Gastroesophageal sphincter (tissue), 3 donors: ENCODE data around the gene WWTR1.

Experiments
- POLR2A ChIP-seq, 2 donors: fragments of 450-650 bp; IDR thresholded peaks; one replicate each; pipeline ENCODE4 v1.6.1; 2017; ENCODE audit warnings: antibody characterized with exemption in 2 of 2, mild to moderate bottlenecking in 2 of 2, moderate library complexity in 1 of 2
- POLR2AphosphoS5 ChIP-seq: sonication (generic); formaldehyde crosslinking; IDR thresholded peaks from one replicate; pipeline ENCODE4 v1.6.1; 2017; ENCODE audit warnings: antibody characterized with exemption
- TF ChIP-seq, protein P1 (sequence below), 4 experiments: fragments of 200-600 bp in 2 of 4; fragments of 450-650 bp in 2 of 4; sonication (generic) in 1 of 4; IDR thresholded peaks; one replicate each; pipeline ENCODE4 v1.5.1; 2017 to 2019; ENCODE audit warnings: antibody characterized with exemption in 4 of 4, mild to moderate bottlenecking in 2 of 4, moderate library complexity in 2 of 4

DNA sequence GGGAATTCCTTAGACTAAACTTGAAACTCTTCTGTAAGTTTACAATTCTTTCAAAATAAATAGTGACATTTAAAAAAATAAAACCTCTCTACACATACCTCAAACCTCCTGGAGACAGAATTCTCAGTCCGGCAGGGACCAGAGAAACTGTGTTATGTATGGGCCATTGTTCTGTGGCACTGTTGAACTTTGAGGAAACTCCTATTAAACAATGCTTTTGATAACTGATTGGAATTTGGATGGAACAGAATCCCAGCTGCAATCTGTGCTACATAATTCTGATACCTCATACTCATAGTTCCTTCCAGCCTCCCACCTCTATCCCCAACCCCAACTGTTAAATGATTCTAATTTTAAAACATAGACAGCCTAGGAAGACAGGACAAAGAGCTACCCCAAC is 98.3 kb downstream of the WWTR1 start:
- TF ChIP-seq, protein P1, sequence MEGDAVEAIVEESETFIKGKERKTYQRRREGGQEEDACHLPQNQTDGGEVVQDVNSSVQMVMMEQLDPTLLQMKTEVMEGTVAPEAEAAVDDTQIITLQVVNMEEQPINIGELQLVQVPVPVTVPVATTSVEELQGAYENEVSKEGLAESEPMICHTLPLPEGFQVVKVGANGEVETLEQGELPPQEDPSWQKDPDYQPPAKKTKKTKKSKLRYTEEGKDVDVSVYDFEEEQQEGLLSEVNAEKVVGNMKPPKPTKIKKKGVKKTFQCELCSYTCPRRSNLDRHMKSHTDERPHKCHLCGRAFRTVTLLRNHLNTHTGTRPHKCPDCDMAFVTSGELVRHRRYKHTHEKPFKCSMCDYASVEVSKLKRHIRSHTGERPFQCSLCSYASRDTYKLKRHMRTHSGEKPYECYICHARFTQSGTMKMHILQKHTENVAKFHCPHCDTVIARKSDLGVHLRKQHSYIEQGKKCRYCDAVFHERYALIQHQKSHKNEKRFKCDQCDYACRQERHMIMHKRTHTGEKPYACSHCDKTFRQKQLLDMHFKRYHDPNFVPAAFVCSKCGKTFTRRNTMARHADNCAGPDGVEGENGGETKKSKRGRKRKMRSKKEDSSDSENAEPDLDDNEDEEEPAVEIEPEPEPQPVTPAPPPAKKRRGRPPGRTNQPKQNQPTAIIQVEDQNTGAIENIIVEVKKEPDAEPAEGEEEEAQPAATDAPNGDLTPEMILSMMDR (IDR thresholded peaks at IDR 0.05) = no peak
- no peak for TF ChIP-seq POLR2A (IDR thresholded peaks at IDR 0.05)
- no peak for TF ChIP-seq POLR2AphosphoS5
